HG02798 (cell line): Measurements from ENCODE around the gene FRMD6.
"Not testable (repeated sequence)": the region's sequence is repeated elsewhere in the genome, so short reads cannot be mapped to it uniquely, and the experiment has no call there.

Experiments used
- ATAC-seq: cut with Tn5 transposase; IDR thresholded peaks from one replicate; pipeline ENCODE4 v1.9.1; 2021; ENCODE audit warnings: mild to moderate bottlenecking; ENCODE audit not compliant: unreplicated experiment, poor library complexity

FRMD6 gene

GRCh38 chr14:51627313-51627712 lies 24.4 kb upstream of the FRMD6 start:
- no peak for ATAC-seq

- ATAC-seq: no peak
Measured at GRCh38 chr14:51628238-51628637, 23.5 kb upstream of the FRMD6 start.

- no peak for ATAC-seq
Measured at GRCh38 chr14:51630987-51631386, 20.7 kb upstream of the FRMD6 start.

- ATAC-seq: not testable (repeated sequence)
Measured at GRCh38 chr14:51633298-51633697, 18.4 kb upstream of the FRMD6 start.

GRCh38 chr14:51636109-51636508 lies 15.6 kb upstream of the FRMD6 start:
- no peak for ATAC-seq

- ATAC-seq: no peak
Measured at GRCh38 chr14:51638071-51638944, 13.4 kb upstream of the FRMD6 start.

- no peak for ATAC-seq
Measured at GRCh38 chr14:51639668-51640316, 11.9 kb upstream of the FRMD6 start.

GRCh38 chr14:51643140-51643539 lies 8.6 kb upstream of the FRMD6 start:
- ATAC-seq: no peak

- ATAC-seq: no peak
Measured at GRCh38 chr14:51644217-51644933, 7.3 kb upstream of the FRMD6 start.

- ATAC-seq: no peak
Measured at GRCh38 chr14:51648296-51648695, 3.4 kb upstream of the FRMD6 start.

- ATAC-seq: no peak
Measured at GRCh38 chr14:51650716-51651387, 858 bp upstream of the FRMD6 start.

GRCh38 chr14:51652168-51653078 lies 713 bp downstream of the FRMD6 start:
- ATAC-seq: peak; percentile 42

GRCh38 chr14:51653079-51653774 lies 1.5 kb downstream of the FRMD6 start:
- no peak for ATAC-seq

GRCh38 chr14:51653775-51654532 lies 2.2 kb downstream of the FRMD6 start:
- no peak for ATAC-seq

GRCh38 chr14:51654533-51654845 lies 2.8 kb downstream of the FRMD6 start:
- no peak for ATAC-seq

- ATAC-seq: no peak
Measured at GRCh38 chr14:51657762-51658161, 6.1 kb downstream of the FRMD6 start.

GRCh38 chr14:51658441-51659173 lies 6.9 kb downstream of the FRMD6 start:
- ATAC-seq: no peak

GRCh38 chr14:51660741-51661140 lies 9.0 kb downstream of the FRMD6 start:
- no peak for ATAC-seq
